Loucy (cell line): ENCODE measurements around the gene PIEZO1.

Experiments used
- CTCF ChIP-seq: fragments of 200-600 bp; sonication (generic); conservative IDR thresholded peaks from 2 replicates; pipeline ENCODE4 v1.5.1; 2014; ENCODE audit warnings: mild to moderate bottlenecking, antibody characterized with exemption, low read length
- EZH2phosphoT487 ChIP-seq: fragments of 200-600 bp; IDR thresholded peaks from 2 replicates; pipeline ENCODE4 v1.6.1; 2018; ENCODE audit warnings: antibody characterized with exemption, mild to moderate bottlenecking, moderate library complexity, borderline replicate concordance

DNA sequence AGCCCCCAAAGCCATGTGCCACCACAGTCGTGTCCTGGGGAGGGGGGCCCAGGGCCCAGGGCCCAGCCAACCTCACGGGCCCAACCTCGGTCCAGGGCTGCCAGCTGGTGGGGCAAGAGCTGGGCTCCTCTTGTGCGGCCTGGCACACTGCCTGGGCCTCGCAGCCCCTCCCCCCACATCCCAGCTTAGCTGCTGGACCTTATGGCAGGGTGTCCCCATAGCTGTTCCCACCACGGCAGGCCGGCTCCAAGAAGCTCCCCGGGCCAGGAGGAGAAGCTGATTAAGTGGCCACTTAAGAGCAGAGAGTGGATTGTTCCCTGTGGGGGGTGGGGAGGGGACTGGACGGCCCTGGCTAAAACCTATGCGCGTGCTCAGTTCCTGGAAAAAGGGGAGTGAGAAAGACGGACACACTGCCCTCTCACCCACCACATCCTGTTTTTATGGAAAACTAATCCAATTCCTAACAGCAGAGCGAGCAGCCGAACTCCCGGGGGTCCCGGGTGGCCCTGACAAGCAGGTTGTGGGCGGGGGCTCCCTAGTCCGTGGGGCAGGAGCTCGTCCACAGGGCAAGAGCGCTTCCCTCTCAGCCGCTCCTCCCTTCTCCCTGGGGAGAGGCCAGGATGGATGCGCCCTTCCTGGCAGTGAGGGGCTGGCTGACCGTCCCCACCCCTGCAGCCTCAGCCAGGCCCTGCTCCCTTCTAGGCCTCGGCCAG is 16.8 kb downstream of the PIEZO1 start:
- no peak for TF ChIP-seq CTCF
- no peak for TF ChIP-seq EZH2phosphoT487
